SK-N-SH (cell line): ENCODE measurements around the gene PCGF3. TPM values are rescaled to one million over a fixed set of nuclear protein-coding genes. Genes with fewer than 3 reads are reported as not detected.

Source experiments
- CTCF ChIA-PET: fragments of 300-600, 350-600 bp; formaldehyde crosslinking; extraction: SDS; loops from one replicate; lab custom pipeline; 2021; lab: Yijun Ruan, JAX
- POLR2A ChIA-PET: fragments of 350-600 bp; sonication (Branson Sonifier 250); formaldehyde crosslinking; extraction: SDS; loops from one replicate; lab custom pipeline; 2020; ENCODE audit warnings: antibody characterized with exemption, inconsistent platforms; lab: Yijun Ruan, JAX
- DNase-seq: peaks from one replicate; pipeline ENCODE4 v3.0.0; 2012
- H2AFZ ChIP-seq: fragments of 200-600 bp; sonication (generic); 2 replicates; pipeline ENCODE4 v1.8.1; 2016; ENCODE audit warnings: antibody characterized with exemption, mild to moderate bottlenecking, low read depth
- H3F3A ChIP-seq: fragments of 200-600 bp; sonication (generic); replicated peaks from 2 replicates; pipeline ENCODE3; 2016; ENCODE audit warnings: antibody characterized with exemption, mild to moderate bottlenecking; ENCODE audit not compliant: insufficient read depth
- H3K27ac ChIP-seq, 2 experiments: fragments of 200-500 bp in 1 of 2; fragments of 200-600 bp in 1 of 2; sonication (Bioruptor generic) in 1 of 2; sonication (generic), shearing (Covaris generic) in 1 of 2; 2 replicates each; pipeline versions ENCODE4 v1.5.1 to v1.6.1; 2014 to 2016; ENCODE audit warnings: low read depth in 2 of 2, inconsistent platforms in 1 of 2, low read length in 1 of 2, mild to moderate bottlenecking in 1 of 2, mixed read lengths in 1 of 2
- H3K27me3 ChIP-seq: fragments of 200-600 bp; sonication (generic), shearing (Covaris generic); 2 replicates; pipeline ENCODE4 v1.6.1; 2016; ENCODE audit warnings: mixed run types; ENCODE audit not compliant: insufficient read depth
- H3K36me3 ChIP-seq, 2 experiments: fragments of 200-500 bp in 1 of 2; fragments of 200-600 bp in 1 of 2; sonication (Bioruptor generic) in 1 of 2; sonication (generic) in 1 of 2; replicated peaks in 1 of 2; 2 replicates each; pipeline versions ENCODE3 to v1.5.1; 2014 to 2016; ENCODE audit warnings: low read length in 1 of 2, mild to moderate bottlenecking in 1 of 2; ENCODE audit not compliant: insufficient read depth in 2 of 2, control insufficient read depth in 1 of 2
- H3K4me1 ChIP-seq, 2 experiments: fragments of 200-500 bp in 1 of 2; fragments of 200-600 bp in 1 of 2; sonication (Bioruptor generic) in 1 of 2; sonication (generic), shearing (Covaris generic) in 1 of 2; 2 replicates each; pipeline versions ENCODE4 v1.5.1 to v1.6.1; 2014 to 2016; ENCODE audit warnings: low read depth in 1 of 2, low read length in 1 of 2, mixed run types in 1 of 2; ENCODE audit not compliant: insufficient read depth in 2 of 2, control insufficient read depth in 1 of 2
- H3K4me2 ChIP-seq: fragments of 200-600 bp; sonication (generic), shearing (Covaris generic); 2 replicates; pipeline ENCODE4 v1.6.1; 2017; ENCODE audit warnings: mixed run types
- H3K4me3 ChIP-seq, 2 experiments: fragments of 200-500 bp in 1 of 2; fragments of 200-600 bp in 1 of 2; sonication (Bioruptor generic) in 1 of 2; sonication (generic), shearing (Covaris generic) in 1 of 2; 2 replicates each; pipeline versions ENCODE4 v1.5.1 to v1.8.1; 2014 to 2016; ENCODE audit warnings: low read depth in 2 of 2, inconsistent platforms in 1 of 2, low read length in 1 of 2, mild to moderate bottlenecking in 1 of 2, mixed read lengths in 1 of 2, moderate library complexity in 1 of 2
- H3K79me2 ChIP-seq: fragments of 200-600 bp; sonication (generic); 2 replicates; pipeline ENCODE4 v1.8.1; 2017; ENCODE audit warnings: mild to moderate bottlenecking; ENCODE audit not compliant: insufficient read depth
- H3K9ac ChIP-seq: fragments of 200-600 bp; sonication (generic); 2 replicates; pipeline ENCODE4 v1.6.1; 2017; ENCODE audit warnings: mixed run types
- H3K9me2 ChIP-seq: fragments of 200-600 bp; sonication (generic); 2 replicates; pipeline ENCODE4 v1.6.1; 2017; ENCODE audit warnings: mixed run types
- H3K9me3 ChIP-seq: fragments of 200-600 bp; sonication (generic); 2 replicates; pipeline ENCODE4 v1.6.1; 2017; ENCODE audit warnings: mixed run types, mild to moderate bottlenecking, moderate library complexity
- H4K20me1 ChIP-seq: fragments of 200-600 bp; sonication (generic); 2 replicates; pipeline ENCODE4 v1.6.1; 2017; ENCODE audit warnings: mild to moderate bottlenecking, mixed run types; ENCODE audit not compliant: insufficient read depth
- EP300 ChIP-seq, 2 experiments: IDR thresholded peaks; 2 replicates each; pipeline versions ENCODE4 v1.4.0 to v1.6.1; 2012; ENCODE audit warnings: borderline replicate concordance in 1 of 2, low read depth in 1 of 2, low read length in 1 of 2
- EZH2phosphoT487 ChIP-seq: fragments of 200-600 bp; sonication (generic); IDR thresholded peaks from 2 replicates; pipeline ENCODE4 v1.6.1; 2017; ENCODE audit warnings: low read depth, mixed run types, mild to moderate bottlenecking, antibody characterized with exemption, moderate library complexity, borderline replicate concordance
- FOSL2 ChIP-seq: IDR thresholded peaks from 2 replicates; pipeline ENCODE4 v1.4.0; 2012; ENCODE audit warnings: low read depth, mild to moderate bottlenecking, moderate library complexity, borderline replicate concordance
- GABPA ChIP-seq: IDR thresholded peaks from 2 replicates; pipeline ENCODE4 v1.4.0; 2012; ENCODE audit warnings: low read depth, mild to moderate bottlenecking
- GATA2 ChIP-seq: sonication (generic); formaldehyde crosslinking; IDR thresholded peaks from 2 replicates; pipeline ENCODE4 v1.5.0; 2020; ENCODE audit warnings: mild to moderate bottlenecking, missing genetic modification reagents
- IRF3 ChIP-seq: fragments of 150-350 bp; IDR thresholded peaks from 2 replicates; pipeline ENCODE4 v1.6.1; 2016; ENCODE audit warnings: mild to moderate bottlenecking, low read depth, low read length
- NFIC ChIP-seq: IDR thresholded peaks from 2 replicates; pipeline ENCODE4 v1.4.0; 2012; ENCODE audit warnings: borderline replicate concordance
- NRF1 ChIP-seq: IDR thresholded peaks from 2 replicates; pipeline ENCODE4 v1.6.1; 2012; ENCODE audit warnings: low read depth, mild to moderate bottlenecking, low read length
- PBX3 ChIP-seq: IDR thresholded peaks from 2 replicates; pipeline ENCODE4; 2012
- RCOR1 ChIP-seq: fragments of 150-350 bp; IDR thresholded peaks from 2 replicates; pipeline ENCODE4 v1.6.1; 2017; ENCODE audit warnings: antibody characterized with exemption, low read length
- REST ChIP-seq: IDR thresholded peaks from 2 replicates; pipeline ENCODE4 v1.6.1; 2012; ENCODE audit warnings: mild to moderate bottlenecking, low read depth, low read length, moderate library complexity
- RXRA ChIP-seq: IDR thresholded peaks from 2 replicates; pipeline ENCODE4 v1.4.0; 2012; ENCODE audit warnings: low read depth, mild to moderate bottlenecking, borderline replicate concordance
- TCF12 ChIP-seq: IDR thresholded peaks from 2 replicates; pipeline ENCODE4 v1.4.0; 2012
- ZBTB33 ChIP-seq: IDR thresholded peaks from 2 replicates; pipeline ENCODE4 v1.4.0; 2012; ENCODE audit warnings: low read depth, borderline replicate concordance
- WGBS: methylation state at CpG from one replicate; pipeline ENCODE4 v1.1.6; 2017; ENCODE audit warnings: low lambda C conversion rate; 5-methylcytosine and 5-hydroxymethylcytosine counted together
- polyA plus RNA-seq, 3 experiments: library from polyadenylated mRNA; depleted of rRNA; stranded (reverse); fragments of >200 nt; gene quantifications; 2 replicates each; pipeline ENCODE4 v1.2.3, GENCODE V29; 2012

PCGF3 gene
- polyA plus RNA-seq, 1 of the 3 experiments (the other 2 are of a cell fraction), result 44.8 TPM

- no peak overlapping the region for H3K4me2 ChIP-seq
- TF ChIP-seq NRF1, result no peak
- no peak for TF ChIP-seq REST
- TF ChIP-seq FOSL2, result no peak
- TF ChIP-seq RCOR1, result no peak
- TF ChIP-seq EP300 (IDR thresholded peaks at IDR 0.05; ENCODE audit: borderline replicate concordance in 1 of 2, low read depth in 1 of 2, low read length in 1 of 2), result no peak
- TF ChIP-seq GATA2 (CRISPR knock-in tag), result no peak
- no peak for TF ChIP-seq EZH2phosphoT487
- no peak for TF ChIP-seq PBX3
- no peak for TF ChIP-seq ZBTB33
- no peak for TF ChIP-seq NFIC
- no peak for TF ChIP-seq TCF12
- no peak for TF ChIP-seq IRF3
- no peak for TF ChIP-seq GABPA
- TF ChIP-seq RXRA, result no peak
- TF ChIP-seq, all 33 proteins: peak for 0
- POLR2A ChIA-PET, result interaction anchor here (1.2 to 1.6 kb wide), 2 partner anchors 8 to 18 kb away, joined by 4 read pairs; partner anchors contain the start of genes ATP5ME and MYL5
- H3K4me1 ChIP-seq, result peaks cover 0 to 22% of the 10 kb centered on the region in 2 experiments; a peak in 1 of 4 replicates
- H3K36me3 ChIP-seq, result peaks cover 0 to 8% of the 10 kb centered on the region in 2 experiments
- no peaks in the 10 kb centered on the region for H3K79me2 ChIP-seq
- 84% methylated on average over 16 of the region's 22 CpGs for WGBS
- no peaks in the 10 kb centered on the region for H4K20me1 ChIP-seq
- H3K9ac ChIP-seq, result no peak overlapping the region
- no peaks in the 10 kb centered on the region for H3K9me2 ChIP-seq
- no peak overlapping the region for H2AFZ ChIP-seq
- H3K4me3 ChIP-seq, result no peak overlapping the region
- CTCF ChIA-PET, result interaction anchor here (2.1 to 2.2 kb wide), 2 partner anchors 17 to 63 kb away, joined by 5 to 10 read pairs; no protein-coding TSS in a partner anchor
- DNase-seq, result no peak
- no peak overlapping the region for H3K27ac ChIP-seq
- no peaks in the 10 kb centered on the region for H3K27me3 ChIP-seq
- H3K9me3 ChIP-seq, result no peaks in the 10 kb centered on the region
- H3F3A ChIP-seq, result no peaks in the 10 kb centered on the region
Measured at GRCh38 chr4:666436-666810, 39.2 kb upstream of the PCGF3 start.
